ENCODE results near the gene NDUFB2. TPM values are rescaled to one million over a fixed set of nuclear protein-coding genes. Genes with fewer than 3 reads are reported as not detected.
"Not testable (repeated sequence)": the region's sequence is repeated elsewhere in the genome, so short reads cannot be mapped to it uniquely, and the experiment has no call there.

NDUFB2 gene
- total RNA-seq, 1 donor from 2014 or later = 326 TPM

DNA sequence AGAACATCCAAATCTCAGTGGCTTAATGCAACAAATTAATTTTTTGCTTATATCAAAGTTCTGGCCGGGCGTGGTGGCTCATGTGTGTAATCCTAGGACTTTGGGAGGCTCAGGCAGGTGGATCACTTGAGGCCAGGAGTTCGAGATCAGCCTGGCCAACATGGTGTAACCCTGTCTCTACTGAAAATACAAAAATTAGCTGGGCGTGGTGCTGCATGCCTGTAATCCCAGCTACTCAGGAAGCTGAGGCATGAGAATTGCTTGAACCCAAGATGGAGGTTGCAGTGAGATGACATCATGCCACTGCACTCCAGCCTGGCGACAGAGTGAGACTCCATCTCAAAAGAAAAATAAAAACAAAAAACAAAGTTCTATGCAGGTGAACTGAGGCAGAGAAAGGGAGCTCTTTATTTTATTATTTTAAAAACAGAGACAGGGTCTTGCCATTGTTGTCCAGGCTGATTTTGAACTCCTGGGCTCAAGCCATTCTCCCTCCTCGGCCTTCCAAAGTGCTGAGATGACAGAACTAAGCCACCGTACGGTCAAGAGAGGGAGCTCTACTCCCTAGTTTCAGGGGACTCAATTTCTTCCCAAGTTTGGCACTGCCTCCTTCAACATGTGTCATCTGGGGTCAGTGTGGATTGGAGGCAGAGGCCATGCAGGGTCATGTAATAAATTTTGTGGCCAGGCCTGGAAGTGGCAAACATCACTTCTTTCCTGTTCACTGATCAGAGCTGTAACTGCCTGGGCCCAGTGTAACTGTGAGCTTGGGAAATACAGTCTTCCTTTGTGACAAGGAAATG, 21.4 kb upstream of the NDUFB2 start:
- peak; percentile 44 for DNase-seq (ENCODE audit: low spot score)
- Mint-ChIP-seq H3K27ac (ENCODE audit: unreplicated experiment) (peak overlapping the region; percentile 77), H3K27me3 (ENCODE audit: unreplicated experiment) (peaks cover 9% of the 10 kb centered on the region), H3K4me3 (ENCODE audit: unreplicated experiment) (peak overlapping the region; percentile 84), H3K9me3 (ENCODE audit: unreplicated experiment) (no peaks in the 10 kb centered on the region), H3K4me1 (ENCODE audit: unreplicated experiment) (peaks cover 32% of the 10 kb centered on the region), H3K36me3 (ENCODE audit: low read depth, unreplicated experiment) (peaks cover 30% of the 10 kb centered on the region)
- TF ChIP-seq, protein P1, sequence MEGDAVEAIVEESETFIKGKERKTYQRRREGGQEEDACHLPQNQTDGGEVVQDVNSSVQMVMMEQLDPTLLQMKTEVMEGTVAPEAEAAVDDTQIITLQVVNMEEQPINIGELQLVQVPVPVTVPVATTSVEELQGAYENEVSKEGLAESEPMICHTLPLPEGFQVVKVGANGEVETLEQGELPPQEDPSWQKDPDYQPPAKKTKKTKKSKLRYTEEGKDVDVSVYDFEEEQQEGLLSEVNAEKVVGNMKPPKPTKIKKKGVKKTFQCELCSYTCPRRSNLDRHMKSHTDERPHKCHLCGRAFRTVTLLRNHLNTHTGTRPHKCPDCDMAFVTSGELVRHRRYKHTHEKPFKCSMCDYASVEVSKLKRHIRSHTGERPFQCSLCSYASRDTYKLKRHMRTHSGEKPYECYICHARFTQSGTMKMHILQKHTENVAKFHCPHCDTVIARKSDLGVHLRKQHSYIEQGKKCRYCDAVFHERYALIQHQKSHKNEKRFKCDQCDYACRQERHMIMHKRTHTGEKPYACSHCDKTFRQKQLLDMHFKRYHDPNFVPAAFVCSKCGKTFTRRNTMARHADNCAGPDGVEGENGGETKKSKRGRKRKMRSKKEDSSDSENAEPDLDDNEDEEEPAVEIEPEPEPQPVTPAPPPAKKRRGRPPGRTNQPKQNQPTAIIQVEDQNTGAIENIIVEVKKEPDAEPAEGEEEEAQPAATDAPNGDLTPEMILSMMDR (IDR thresholded peaks at IDR 0.05; ENCODE audit: unreplicated experiment) = no peak

DNA sequence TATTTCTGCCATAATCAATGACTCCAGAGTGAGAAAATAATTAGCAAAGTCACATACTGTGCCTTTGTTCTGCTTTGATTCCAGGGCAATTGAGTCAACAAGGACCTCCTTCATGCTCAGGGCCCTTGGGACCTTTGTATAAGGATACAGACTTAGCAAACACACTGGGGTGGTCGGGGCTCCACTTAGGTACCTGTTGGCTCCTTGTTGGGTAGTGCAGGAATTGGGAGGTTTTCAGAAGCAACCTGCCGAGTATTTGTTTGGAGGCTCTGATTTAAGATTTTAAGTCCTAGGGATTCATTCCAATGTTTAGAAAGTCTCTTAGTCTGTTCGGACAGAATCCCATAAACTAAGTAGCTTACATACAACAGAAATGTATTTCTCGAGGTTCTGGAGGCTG, 20.8 kb upstream of the NDUFB2 start:
- H3K4me3 Mint-ChIP-seq (ENCODE audit: unreplicated experiment) = peak overlapping the region; percentile 51
- TF ChIP-seq, protein P1 (IDR thresholded peaks at IDR 0.05; ENCODE audit: unreplicated experiment) = no peak
- peaks cover 32% of the 10 kb centered on the region for H3K36me3 Mint-ChIP-seq (ENCODE audit: low read depth, unreplicated experiment)
- DNase-seq (ENCODE audit: low spot score) = no peak
- H3K4me1 Mint-ChIP-seq (ENCODE audit: unreplicated experiment) = peaks cover 33% of the 10 kb centered on the region
- H3K9me3 Mint-ChIP-seq (ENCODE audit: unreplicated experiment) = no peaks in the 10 kb centered on the region
- H3K27ac Mint-ChIP-seq (ENCODE audit: unreplicated experiment) = no peak overlapping the region
- peaks cover 9% of the 10 kb centered on the region for H3K27me3 Mint-ChIP-seq (ENCODE audit: unreplicated experiment)

DNA sequence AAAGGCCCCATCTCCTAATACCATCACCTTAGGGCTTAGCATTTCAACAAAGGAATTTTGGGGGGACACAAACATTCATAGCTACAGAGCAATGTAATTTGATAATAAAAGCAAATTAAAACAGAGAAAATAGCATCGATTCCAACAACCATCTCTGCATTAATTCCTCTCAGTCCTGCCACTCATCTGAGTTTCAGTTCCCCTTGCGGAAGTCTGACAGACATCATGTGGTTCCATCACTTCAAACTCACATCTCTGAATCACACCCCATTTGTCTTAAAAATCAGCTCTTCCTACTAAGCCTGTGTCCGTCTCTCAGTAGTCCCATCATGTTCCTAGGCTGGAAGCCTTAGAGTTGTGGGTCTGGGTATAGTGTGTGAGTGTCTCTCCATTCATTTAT, 20.2 kb upstream of the NDUFB2 start:
- Mint-ChIP-seq H3K4me3 (ENCODE audit: unreplicated experiment) (peak overlapping the region; percentile 63), H3K27me3 (ENCODE audit: unreplicated experiment) (peaks cover 9% of the 10 kb centered on the region), H3K27ac (ENCODE audit: unreplicated experiment) (no peak overlapping the region), H3K36me3 (ENCODE audit: low read depth, unreplicated experiment) (peaks cover 36% of the 10 kb centered on the region), H3K9me3 (ENCODE audit: unreplicated experiment) (no peaks in the 10 kb centered on the region), H3K4me1 (ENCODE audit: unreplicated experiment) (peaks cover 36% of the 10 kb centered on the region)
- TF ChIP-seq, protein P1 (IDR thresholded peaks at IDR 0.05; ENCODE audit: unreplicated experiment) = no peak
- DNase-seq (ENCODE audit: low spot score) = no peak

DNA sequence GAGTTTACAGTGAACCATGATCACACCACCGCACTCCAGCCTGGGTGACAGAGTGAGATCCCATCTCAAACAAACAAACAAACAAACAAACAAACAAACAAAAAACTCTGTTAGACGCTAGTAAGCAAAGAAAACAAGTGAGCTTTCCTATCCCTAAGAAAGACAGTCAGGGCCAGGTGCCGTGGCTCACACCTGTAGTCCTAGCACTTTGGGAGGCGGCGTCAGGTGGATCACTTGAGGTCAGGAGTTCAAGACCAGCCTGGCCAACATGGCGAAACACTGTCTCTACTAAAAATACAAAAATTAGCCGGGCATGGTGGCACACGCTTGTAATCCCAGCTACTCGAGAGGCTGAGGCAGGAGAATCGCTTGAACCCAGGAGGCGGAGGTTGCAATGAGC, 19.6 kb upstream of the NDUFB2 start:
- not testable (repeated sequence) for H3K4me3 Mint-ChIP-seq (ENCODE audit: unreplicated experiment); DNase-seq (ENCODE audit: low spot score); H3K27me3 Mint-ChIP-seq (ENCODE audit: unreplicated experiment); H3K27ac Mint-ChIP-seq (ENCODE audit: unreplicated experiment); H3K9me3 Mint-ChIP-seq (ENCODE audit: unreplicated experiment)
- peaks cover 37% of the 10 kb centered on the region for H3K36me3 Mint-ChIP-seq (ENCODE audit: low read depth, unreplicated experiment)
- peaks cover 38% of the 10 kb centered on the region for H3K4me1 Mint-ChIP-seq (ENCODE audit: unreplicated experiment)

DNA sequence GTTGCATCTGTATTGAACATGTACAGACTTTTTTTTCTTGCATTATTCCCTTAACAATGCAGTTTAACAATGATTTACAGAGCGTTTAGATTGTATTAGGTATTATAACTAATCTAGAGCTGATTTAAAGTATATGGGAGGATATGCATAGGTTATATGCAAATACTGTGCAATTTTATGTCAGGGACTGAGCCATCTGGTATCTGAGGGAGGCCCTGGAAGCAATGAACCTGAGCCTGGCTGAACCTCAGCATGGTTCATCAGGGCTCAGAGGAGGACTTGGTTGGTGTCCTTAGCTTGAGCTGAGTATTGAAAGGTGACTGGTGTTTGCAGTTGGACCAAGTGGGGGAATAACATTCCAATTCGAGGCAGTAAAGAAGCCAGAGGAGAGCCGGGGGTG, 19.0 kb upstream of the NDUFB2 start:
- Mint-ChIP-seq H3K9me3 (ENCODE audit: unreplicated experiment) (no peaks in the 10 kb centered on the region), H3K36me3 (ENCODE audit: low read depth, unreplicated experiment) (peaks cover 41% of the 10 kb centered on the region), H3K27ac (ENCODE audit: unreplicated experiment) (no peak overlapping the region), H3K4me1 (ENCODE audit: unreplicated experiment) (peaks cover 37% of the 10 kb centered on the region), H3K27me3 (ENCODE audit: unreplicated experiment) (peaks cover 11% of the 10 kb centered on the region), H3K4me3 (ENCODE audit: unreplicated experiment) (peak overlapping the region; percentile 20)
- no peak for DNase-seq (ENCODE audit: low spot score)
- TF ChIP-seq, protein P1 (IDR thresholded peaks at IDR 0.05; ENCODE audit: unreplicated experiment) = no peak
